Progenitor cell of endocrine pancreas (in vitro differentiated cells): ENCODE data around the gene DDX39B. TPM values are rescaled to one million over a fixed set of nuclear protein-coding genes. Genes with fewer than 3 reads are reported as not detected.
A peak's percentile ranks its signal among the peaks of the same experiment; 100 is the strongest.
"Not testable (repeated sequence)": the region's sequence is repeated elsewhere in the genome, so short reads cannot be mapped to it uniquely, and the experiment has no call there.

ENCODE experiments used
- DNase-seq: peaks from one replicate; pipeline ENCODE4 v3.0.0; 2021; ENCODE audit warnings: low spot score; ENCODE audit not compliant: unreplicated experiment
- H3K27ac Mint-ChIP-seq: 2 replicates; pipeline ENCODE4 v1.8.0; 2021; ENCODE audit warnings: mild to moderate bottlenecking, moderate library complexity, mixed read lengths
- H3K27me3 Mint-ChIP-seq: 2 replicates; pipeline ENCODE4 v1.8.0; 2021; ENCODE audit warnings: mixed read lengths
- H3K36me3 Mint-ChIP-seq: 2 replicates; pipeline ENCODE4 v1.8.0; 2022; ENCODE audit warnings: mixed read lengths; ENCODE audit not compliant: insufficient read depth
- H3K4me1 Mint-ChIP-seq: 2 replicates; pipeline ENCODE4 v1.8.0; 2021; ENCODE audit warnings: low read depth, mixed read lengths
- H3K4me3 Mint-ChIP-seq: 2 replicates; pipeline ENCODE4 v1.8.0; 2021; ENCODE audit warnings: low read depth, mild to moderate bottlenecking, moderate library complexity, mixed read lengths
- H3K9me3 Mint-ChIP-seq: 2 replicates; pipeline ENCODE4 v1.8.0; 2021; ENCODE audit warnings: low read depth, mixed read lengths
- total RNA-seq: library from RNA; stranded (reverse); gene quantifications from 2 replicates; pipeline ENCODE4 v1.2.1, GENCODE V29; 2021
- TF ChIP-seq, protein P1 (sequence below): fragments of 200-600 bp; sonication (generic); IDR thresholded peaks from one replicate; pipeline ENCODE4 v1.5.0; 2021; ENCODE audit warnings: antibody characterized with exemption, mild to moderate bottlenecking; ENCODE audit not compliant: unreplicated experiment

The DDX39B gene
- total RNA-seq, 1 donor from 2014 or later: 810 TPM

DNA sequence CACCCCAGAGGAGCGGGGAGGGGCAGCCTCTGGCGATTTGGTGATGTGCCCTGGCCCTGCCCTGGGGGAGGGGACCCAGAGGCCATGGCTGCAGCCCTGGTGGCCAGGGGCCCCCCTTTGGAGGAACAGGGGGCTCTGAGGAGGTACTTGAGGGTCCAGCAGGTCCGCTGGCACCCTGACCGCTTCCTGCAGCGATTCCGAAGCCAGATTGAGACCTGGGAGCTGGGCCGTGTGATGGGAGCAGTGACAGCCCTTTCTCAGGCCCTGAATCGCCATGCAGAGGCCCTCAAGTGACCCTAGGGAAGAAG lies 16.5 kb upstream of the DDX39B start:
- DNase-seq: no peak
- Mint-ChIP-seq H3K36me3 (peaks cover 14% of the 10 kb centered on the region), H3K27ac (no peak overlapping the region), H3K9me3 (no peaks in the 10 kb centered on the region), H3K4me3 (no peak overlapping the region), H3K27me3 (no peaks in the 10 kb centered on the region), H3K4me1 (no peaks in the 10 kb centered on the region)
- TF ChIP-seq, protein P1, sequence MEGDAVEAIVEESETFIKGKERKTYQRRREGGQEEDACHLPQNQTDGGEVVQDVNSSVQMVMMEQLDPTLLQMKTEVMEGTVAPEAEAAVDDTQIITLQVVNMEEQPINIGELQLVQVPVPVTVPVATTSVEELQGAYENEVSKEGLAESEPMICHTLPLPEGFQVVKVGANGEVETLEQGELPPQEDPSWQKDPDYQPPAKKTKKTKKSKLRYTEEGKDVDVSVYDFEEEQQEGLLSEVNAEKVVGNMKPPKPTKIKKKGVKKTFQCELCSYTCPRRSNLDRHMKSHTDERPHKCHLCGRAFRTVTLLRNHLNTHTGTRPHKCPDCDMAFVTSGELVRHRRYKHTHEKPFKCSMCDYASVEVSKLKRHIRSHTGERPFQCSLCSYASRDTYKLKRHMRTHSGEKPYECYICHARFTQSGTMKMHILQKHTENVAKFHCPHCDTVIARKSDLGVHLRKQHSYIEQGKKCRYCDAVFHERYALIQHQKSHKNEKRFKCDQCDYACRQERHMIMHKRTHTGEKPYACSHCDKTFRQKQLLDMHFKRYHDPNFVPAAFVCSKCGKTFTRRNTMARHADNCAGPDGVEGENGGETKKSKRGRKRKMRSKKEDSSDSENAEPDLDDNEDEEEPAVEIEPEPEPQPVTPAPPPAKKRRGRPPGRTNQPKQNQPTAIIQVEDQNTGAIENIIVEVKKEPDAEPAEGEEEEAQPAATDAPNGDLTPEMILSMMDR: no peak

DNA sequence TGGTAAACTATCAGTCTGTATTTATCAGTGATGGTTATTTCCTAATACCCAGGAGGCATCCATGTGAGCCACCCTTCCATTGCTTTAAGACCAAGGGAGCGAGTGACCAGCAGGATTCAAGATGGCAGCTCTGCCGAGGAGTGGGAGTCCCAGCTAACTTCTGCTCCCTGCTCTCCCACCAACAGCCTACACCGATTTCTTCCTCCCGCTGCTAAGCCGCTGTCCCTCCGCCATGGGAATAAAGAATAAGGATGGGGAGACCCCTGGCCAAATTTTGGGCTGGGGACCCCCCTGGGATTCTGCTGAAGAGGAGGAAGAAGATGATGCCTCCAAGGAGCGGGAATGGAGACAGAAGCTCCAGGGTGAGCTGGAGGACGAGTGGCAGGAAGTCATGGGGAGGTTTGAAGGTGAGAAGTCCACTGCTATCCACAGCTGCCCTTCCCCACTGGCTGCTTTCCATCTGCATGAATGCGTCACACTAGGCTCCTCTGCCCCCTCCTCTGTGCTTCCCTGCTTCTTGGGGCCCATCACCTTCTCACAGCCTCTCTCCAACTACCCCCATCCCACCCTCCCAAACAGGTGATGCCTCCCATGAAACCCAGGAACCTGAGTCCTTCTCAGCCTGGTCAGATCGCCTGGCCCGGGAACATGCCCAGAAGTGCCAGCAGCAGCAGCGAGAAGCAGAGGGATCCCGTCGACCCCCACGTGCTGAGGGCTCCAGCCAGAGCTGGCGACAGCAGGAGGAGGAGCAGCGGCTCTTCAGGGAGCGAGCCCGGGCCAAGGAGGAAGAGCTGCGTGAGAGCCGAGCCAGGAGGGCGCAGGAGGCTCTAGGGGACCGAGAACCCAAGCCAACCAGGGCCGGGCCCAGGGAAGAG lies 15.9 kb upstream of the DDX39B start:
- Mint-ChIP-seq H3K36me3 (peaks cover 14% of the 10 kb centered on the region), H3K9me3 (no peaks in the 10 kb centered on the region), H3K27ac (no peak overlapping the region), H3K4me1 (no peaks in the 10 kb centered on the region), H3K4me3 (no peak overlapping the region), H3K27me3 (no peaks in the 10 kb centered on the region)
- TF ChIP-seq, protein P1: no peak
- no peak for DNase-seq

DNA sequence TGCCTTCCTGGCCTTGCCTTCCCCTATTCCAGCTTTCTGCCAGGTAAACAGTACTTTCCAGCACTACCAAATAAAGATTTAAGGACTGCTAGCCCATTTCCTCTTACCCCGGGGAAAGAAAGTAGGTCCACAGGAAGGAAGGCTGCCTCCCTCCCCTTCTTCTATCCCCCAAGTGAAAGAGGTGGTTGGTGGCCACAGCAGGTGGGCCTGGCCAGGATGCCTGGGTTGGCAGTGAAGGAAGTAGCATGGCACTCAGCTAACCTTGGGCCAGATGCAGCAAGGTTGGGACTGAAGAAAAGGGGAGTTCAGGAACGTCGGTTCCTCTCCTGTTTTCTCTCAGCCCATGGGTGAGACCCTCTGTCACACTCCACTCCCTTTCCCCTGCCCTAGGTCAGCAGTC lies 14.5 kb upstream of the DDX39B start:
- no peak overlapping the region for H3K4me3 Mint-ChIP-seq
- TF ChIP-seq, protein P1: no peak
- no peak for DNase-seq
- H3K4me1 Mint-ChIP-seq: no peaks in the 10 kb centered on the region
- H3K27ac Mint-ChIP-seq: no peak overlapping the region
- H3K27me3 Mint-ChIP-seq: no peaks in the 10 kb centered on the region
- peaks cover 12% of the 10 kb centered on the region for H3K36me3 Mint-ChIP-seq
- H3K9me3 Mint-ChIP-seq: no peaks in the 10 kb centered on the region

DNA sequence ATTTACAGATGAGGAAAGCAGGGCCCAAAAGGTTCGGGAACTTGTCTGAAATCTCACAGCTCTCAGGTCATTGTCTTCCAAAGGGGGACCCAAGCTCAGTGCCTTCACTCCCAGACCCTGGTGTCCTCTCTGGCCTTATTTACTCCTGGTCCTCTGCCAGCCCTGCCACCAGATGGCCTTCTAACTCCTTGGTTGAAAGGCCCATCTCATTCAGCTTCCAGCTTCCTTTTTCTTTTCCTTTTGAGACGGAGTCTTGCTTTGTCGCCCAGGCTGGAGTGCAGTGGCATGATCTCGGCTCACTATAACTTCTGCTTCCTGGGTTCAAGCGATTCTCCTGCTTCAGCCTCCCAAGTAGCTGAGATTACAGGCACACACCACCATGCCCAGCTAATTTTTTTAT lies 9.6 kb upstream of the DDX39B start:
- H3K4me1 Mint-ChIP-seq: peaks cover 13% of the 10 kb centered on the region
- not testable (repeated sequence) for H3K27ac Mint-ChIP-seq, H3K9me3 Mint-ChIP-seq, DNase-seq, H3K4me3 Mint-ChIP-seq, H3K27me3 Mint-ChIP-seq, H3K36me3 Mint-ChIP-seq
- TF ChIP-seq, protein P1: peak; percentile 33

DNA sequence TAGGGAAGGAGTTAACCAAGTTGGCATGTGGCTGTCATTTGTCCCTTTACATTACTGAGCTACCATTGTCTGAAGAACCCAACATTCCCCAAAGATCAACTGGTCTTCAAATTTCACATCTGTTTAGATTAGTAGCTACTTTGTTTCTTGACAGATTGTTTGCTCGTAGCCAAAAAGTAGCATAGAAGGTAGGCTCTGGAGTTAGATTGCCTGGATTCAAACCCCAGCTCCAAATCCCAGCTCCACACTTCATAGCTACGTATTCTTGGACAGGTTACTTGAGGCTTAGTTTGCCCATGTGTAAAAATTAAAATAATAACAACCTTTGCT lies 6.7 kb upstream of the DDX39B start:
- Mint-ChIP-seq H3K36me3 (peaks cover 1% of the 10 kb centered on the region), H3K4me1 (peaks cover 13% of the 10 kb centered on the region)

More for the DNA sequence above, 6.7 kb upstream of the DDX39B start:
- TF ChIP-seq, protein P1: no peak
- no peak for DNase-seq
- Mint-ChIP-seq H3K4me3 (peak overlapping the region; percentile 88), H3K27ac (no peak overlapping the region), H3K27me3 (no peaks in the 10 kb centered on the region), H3K9me3 (no peaks in the 10 kb centered on the region)
